Osteoblast (primary cell): ENCODE measurements around the gene BRK1. TPM values are rescaled to one million over a fixed set of nuclear protein-coding genes. Genes with fewer than 3 reads are reported as not detected.
"Not testable (repeated sequence)": the region's sequence is repeated elsewhere in the genome, so short reads cannot be mapped to it uniquely, and the experiment has no call there.

Source experiments
- DNase-seq: peaks from one replicate; pipeline ENCODE4 v3.0.0; 2011; ENCODE audit warnings: low spot score, mixed read lengths; ENCODE audit not compliant: insufficient read length; ENCODE audit errors: missing footprints
- H2AFZ ChIP-seq: 2 replicates; pipeline ENCODE4 v1.6.0; 2011; ENCODE audit warnings: mild to moderate bottlenecking, low read length
- H3K27ac ChIP-seq: 2 replicates; pipeline ENCODE4 v1.5.1; 2011; ENCODE audit warnings: mild to moderate bottlenecking, low read depth, low read length, moderate library complexity
- H3K27me3 ChIP-seq: 2 replicates; pipeline ENCODE4 v1.6.0; 2012; ENCODE audit warnings: mild to moderate bottlenecking, control low read depth, inconsistent platforms, low read length, moderate library complexity; ENCODE audit not compliant: insufficient read depth
- H3K36me3 ChIP-seq: 2 replicates; pipeline ENCODE4 v1.5.1; 2011; ENCODE audit warnings: mild to moderate bottlenecking, low read length, control low read depth, moderate library complexity; ENCODE audit not compliant: insufficient read depth
- H3K4me1 ChIP-seq: 2 replicates; pipeline ENCODE4 v1.5.1; 2011; ENCODE audit warnings: mild to moderate bottlenecking, low read length, control low read depth, moderate library complexity; ENCODE audit not compliant: insufficient read depth
- H3K4me2 ChIP-seq: 2 replicates; pipeline ENCODE4 v1.6.0; 2011; ENCODE audit warnings: mild to moderate bottlenecking, low read length; ENCODE audit not compliant: insufficient read depth
- H3K4me3 ChIP-seq: fragments of 200-600 bp; sonication (generic); 3 replicates; pipeline ENCODE4 v1.5.1; 2012; ENCODE audit warnings: mild to moderate bottlenecking, low read length, inconsistent platforms; ENCODE audit not compliant: insufficient read depth
- H3K79me2 ChIP-seq: 2 replicates; pipeline ENCODE4 v1.6.0; 2012; ENCODE audit warnings: mild to moderate bottlenecking, low read length, control low read depth, inconsistent platforms; ENCODE audit not compliant: insufficient read depth
- H3K9me3 ChIP-seq: 2 replicates; pipeline ENCODE4 v1.5.1; 2011; ENCODE audit warnings: low read depth, low read length, control low read depth
- H4K20me1 ChIP-seq: 2 replicates; pipeline ENCODE4 v1.6.0; 2012; ENCODE audit warnings: mild to moderate bottlenecking, low read length, control low read depth; ENCODE audit not compliant: insufficient read depth
- total RNA-seq: library from RNA; depleted of rRNA; stranded (reverse); fragments of >200 nt; gene quantifications from 2 replicates; pipeline ENCODE4 v1.2.3, GENCODE V29; 2012
- TF ChIP-seq, protein P1 (sequence below): IDR thresholded peaks from 2 replicates; pipeline ENCODE4 v1.5.1; 2011; ENCODE audit warnings: mild to moderate bottlenecking, low read depth, low read length, moderate library complexity; ENCODE audit errors: extremely low read depth

Gene BRK1
- total RNA-seq, 1 donor = 114 TPM

DNA sequence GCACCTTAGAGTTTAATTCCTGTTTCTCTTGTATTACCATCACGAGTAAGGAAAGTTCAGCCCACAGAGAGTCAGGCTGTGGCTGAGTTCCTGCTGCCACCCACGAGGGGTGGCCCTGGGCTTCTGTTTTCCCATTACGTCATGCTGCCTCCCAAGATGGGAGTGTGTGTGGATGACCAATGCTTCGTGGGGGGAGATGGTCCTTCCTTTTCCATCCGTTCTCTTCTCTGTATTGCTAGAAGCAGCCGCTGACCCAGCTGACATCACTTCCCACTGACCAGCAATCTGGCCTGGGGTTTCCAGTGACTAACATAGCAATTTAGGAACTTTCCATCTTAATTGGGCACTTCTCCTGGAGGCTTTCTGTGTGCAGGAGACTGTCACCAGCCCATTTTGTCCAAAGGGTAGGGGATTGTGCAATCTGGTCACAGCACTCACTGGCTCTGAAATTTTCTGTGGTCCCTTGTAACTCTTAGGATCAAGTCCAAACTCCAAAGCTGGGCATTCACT, 58.5 kb downstream of the BRK1 start:
- Histone ChIP-seq H3K4me2 (peak overlapping the region; percentile 34), H3K36me3 (no peaks in the 10 kb centered on the region), H3K4me3 (no peak overlapping the region), H3K9me3 (no peaks in the 10 kb centered on the region), H3K79me2 (peaks cover 17% of the 10 kb centered on the region), H4K20me1 (no peaks in the 10 kb centered on the region), H3K27ac (peak overlapping the region; percentile 88), H2AFZ (no peak overlapping the region), H3K4me1 (peaks cover 12% of the 10 kb centered on the region), H3K27me3 (no peaks in the 10 kb centered on the region)
- TF ChIP-seq, protein P1, sequence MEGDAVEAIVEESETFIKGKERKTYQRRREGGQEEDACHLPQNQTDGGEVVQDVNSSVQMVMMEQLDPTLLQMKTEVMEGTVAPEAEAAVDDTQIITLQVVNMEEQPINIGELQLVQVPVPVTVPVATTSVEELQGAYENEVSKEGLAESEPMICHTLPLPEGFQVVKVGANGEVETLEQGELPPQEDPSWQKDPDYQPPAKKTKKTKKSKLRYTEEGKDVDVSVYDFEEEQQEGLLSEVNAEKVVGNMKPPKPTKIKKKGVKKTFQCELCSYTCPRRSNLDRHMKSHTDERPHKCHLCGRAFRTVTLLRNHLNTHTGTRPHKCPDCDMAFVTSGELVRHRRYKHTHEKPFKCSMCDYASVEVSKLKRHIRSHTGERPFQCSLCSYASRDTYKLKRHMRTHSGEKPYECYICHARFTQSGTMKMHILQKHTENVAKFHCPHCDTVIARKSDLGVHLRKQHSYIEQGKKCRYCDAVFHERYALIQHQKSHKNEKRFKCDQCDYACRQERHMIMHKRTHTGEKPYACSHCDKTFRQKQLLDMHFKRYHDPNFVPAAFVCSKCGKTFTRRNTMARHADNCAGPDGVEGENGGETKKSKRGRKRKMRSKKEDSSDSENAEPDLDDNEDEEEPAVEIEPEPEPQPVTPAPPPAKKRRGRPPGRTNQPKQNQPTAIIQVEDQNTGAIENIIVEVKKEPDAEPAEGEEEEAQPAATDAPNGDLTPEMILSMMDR = no peak
- DNase-seq = peak; percentile 99

DNA sequence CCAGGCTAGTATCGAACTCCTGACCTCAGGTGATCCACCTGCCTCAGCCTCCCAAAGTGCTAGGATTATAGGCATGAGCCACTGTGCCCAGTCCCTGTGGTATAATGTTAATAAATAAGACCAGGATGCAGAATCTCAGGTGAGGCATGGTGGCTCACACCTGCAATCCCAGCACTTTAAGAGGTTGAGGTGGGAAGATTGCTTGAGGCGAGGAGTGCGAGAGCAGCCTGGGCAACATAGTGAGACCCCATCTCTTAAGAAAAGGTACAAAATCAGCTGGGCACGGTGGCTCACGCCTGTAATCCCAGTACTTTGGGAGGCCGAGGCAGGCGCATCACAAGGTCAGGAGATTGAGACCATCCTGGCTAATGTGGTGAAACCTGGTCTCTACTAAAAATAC, 59.9 kb downstream of the BRK1 start:
- H3K27ac ChIP-seq, DNase-seq, H4K20me1 ChIP-seq, H2AFZ ChIP-seq, H3K4me3 ChIP-seq, H3K36me3 ChIP-seq, H3K27me3 ChIP-seq, H3K9me3 ChIP-seq, H3K4me2 ChIP-seq: not testable (repeated sequence)
- Histone ChIP-seq H3K79me2 (peaks cover 14% of the 10 kb centered on the region), H3K4me1 (peaks cover 12% of the 10 kb centered on the region)

DNA sequence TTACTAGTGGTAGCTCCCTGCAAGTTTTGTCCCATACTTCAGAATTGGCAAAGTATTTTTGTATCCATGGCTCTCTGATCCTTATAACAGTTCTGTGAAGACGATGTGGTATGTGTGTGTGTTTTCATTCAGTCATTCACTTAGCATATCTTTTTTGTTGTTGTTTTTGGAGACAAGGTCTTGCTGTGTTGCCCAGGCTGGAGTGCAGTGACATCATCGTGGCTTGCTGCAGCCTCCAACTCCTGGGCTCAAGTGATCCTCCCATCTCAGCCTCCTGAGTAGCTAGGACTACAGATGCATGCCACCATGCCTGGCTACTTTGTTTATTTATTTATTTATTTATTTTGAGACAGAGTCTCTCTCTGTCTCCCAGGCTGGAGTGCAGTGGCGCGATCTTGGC, 60.7 kb downstream of the BRK1 start:
- not testable (repeated sequence) for H3K36me3 ChIP-seq, H3K27ac ChIP-seq, DNase-seq, H3K79me2 ChIP-seq, H4K20me1 ChIP-seq, H3K4me2 ChIP-seq, H3K9me3 ChIP-seq, H2AFZ ChIP-seq, H3K27me3 ChIP-seq, H3K4me3 ChIP-seq
- peaks cover 12% of the 10 kb centered on the region for H3K4me1 ChIP-seq

Other genes with a start within 250 kb of the BRK1 start
- gene CIDEC, start 235.4 kb upstream of the BRK1 start, total RNA-seq = not detected in 2 replicates
- gene JAGN1, start 225.1 kb upstream of the BRK1 start, total RNA-seq = 21.8 and 26.1 TPM in 2 replicates
- 0.29 and 0.72 TPM in 2 replicates for gene IL17RE, start 212.8 kb upstream of the BRK1 start, total RNA-seq
- 42.1 and 47.0 TPM in 2 replicates for gene IL17RC, start 198.6 kb upstream of the BRK1 start, total RNA-seq
- gene CRELD1, start 181.8 kb upstream of the BRK1 start, total RNA-seq = 7.6 and 10.3 TPM in 2 replicates
- 3.5 and 4.3 TPM in 2 replicates for gene PRRT3, start 163.3 kb upstream of the BRK1 start, total RNA-seq
- gene EMC3, start 128.8 kb upstream of the BRK1 start, total RNA-seq = 55.7 and 58.3 TPM in 2 replicates
- 3.2 and 6.2 TPM in 2 replicates for gene FANCD2, start 89.2 kb upstream of the BRK1 start, total RNA-seq
- gene FANCD2OS, start 7.4 kb upstream of the BRK1 start, total RNA-seq = not detected in 2 replicates
- gene VHL, start 26.1 kb downstream of the BRK1 start, total RNA-seq = 33.9 and 36.9 TPM in 2 replicates
- gene IRAK2, start 49.2 kb downstream of the BRK1 start, total RNA-seq = 3.2 and 4.0 TPM in 2 replicates
- gene TATDN2, start 132.8 kb downstream of the BRK1 start, total RNA-seq = 19.2 and 20.0 TPM in 2 replicates
- under 0.01 TPM in 1 of 2 replicates, not detected in the other for gene GHRL, start 177.3 kb downstream of the BRK1 start, total RNA-seq
- 201 and 204 TPM in 2 replicates for gene SEC13, start 205.4 kb downstream of the BRK1 start, total RNA-seq